ENCODE results near the gene RAB20.

DNA sequence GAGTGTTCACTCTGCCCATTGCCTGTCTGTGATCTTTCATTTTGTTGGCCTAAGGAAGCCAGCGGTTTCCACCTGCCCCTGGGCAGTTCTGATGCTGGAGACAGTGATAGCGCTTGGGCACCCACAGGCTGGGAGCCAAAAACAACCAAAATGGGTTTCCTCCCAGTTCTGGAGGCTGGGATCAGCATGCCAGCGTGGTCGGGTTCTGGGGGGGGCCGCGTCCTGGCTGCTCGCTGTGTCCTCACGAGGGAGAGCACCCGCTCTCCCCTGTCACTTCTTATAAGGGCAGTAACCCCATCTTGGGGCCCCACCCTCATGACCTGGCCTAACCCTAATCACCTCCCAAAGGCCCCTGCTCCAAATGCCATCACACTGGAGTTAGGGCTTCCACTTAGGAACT lies 67.9 kb downstream of the RAB20 start:
- no peak for TF ChIP-seq YY1 (IDR thresholded peaks at IDR 0.05)
- TF ChIP-seq, protein P1, sequence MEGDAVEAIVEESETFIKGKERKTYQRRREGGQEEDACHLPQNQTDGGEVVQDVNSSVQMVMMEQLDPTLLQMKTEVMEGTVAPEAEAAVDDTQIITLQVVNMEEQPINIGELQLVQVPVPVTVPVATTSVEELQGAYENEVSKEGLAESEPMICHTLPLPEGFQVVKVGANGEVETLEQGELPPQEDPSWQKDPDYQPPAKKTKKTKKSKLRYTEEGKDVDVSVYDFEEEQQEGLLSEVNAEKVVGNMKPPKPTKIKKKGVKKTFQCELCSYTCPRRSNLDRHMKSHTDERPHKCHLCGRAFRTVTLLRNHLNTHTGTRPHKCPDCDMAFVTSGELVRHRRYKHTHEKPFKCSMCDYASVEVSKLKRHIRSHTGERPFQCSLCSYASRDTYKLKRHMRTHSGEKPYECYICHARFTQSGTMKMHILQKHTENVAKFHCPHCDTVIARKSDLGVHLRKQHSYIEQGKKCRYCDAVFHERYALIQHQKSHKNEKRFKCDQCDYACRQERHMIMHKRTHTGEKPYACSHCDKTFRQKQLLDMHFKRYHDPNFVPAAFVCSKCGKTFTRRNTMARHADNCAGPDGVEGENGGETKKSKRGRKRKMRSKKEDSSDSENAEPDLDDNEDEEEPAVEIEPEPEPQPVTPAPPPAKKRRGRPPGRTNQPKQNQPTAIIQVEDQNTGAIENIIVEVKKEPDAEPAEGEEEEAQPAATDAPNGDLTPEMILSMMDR (IDR thresholded peaks at IDR 0.05; ENCODE audit: low read depth, low read length, missing input control) = no peak
- TF ChIP-seq TAF1 (conservative IDR thresholded peaks at IDR 0.05) = no peak
- TF ChIP-seq, protein P2, sequence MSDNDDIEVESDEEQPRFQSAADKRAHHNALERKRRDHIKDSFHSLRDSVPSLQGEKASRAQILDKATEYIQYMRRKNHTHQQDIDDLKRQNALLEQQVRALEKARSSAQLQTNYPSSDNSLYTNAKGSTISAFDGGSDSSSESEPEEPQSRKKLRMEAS (IDR thresholded peaks at IDR 0.05) = no peak
- no peak for TF ChIP-seq EGR1 (IDR thresholded peaks at IDR 0.05; ENCODE audit: low read depth in 2 of 2)
- TF ChIP-seq, protein P3, sequence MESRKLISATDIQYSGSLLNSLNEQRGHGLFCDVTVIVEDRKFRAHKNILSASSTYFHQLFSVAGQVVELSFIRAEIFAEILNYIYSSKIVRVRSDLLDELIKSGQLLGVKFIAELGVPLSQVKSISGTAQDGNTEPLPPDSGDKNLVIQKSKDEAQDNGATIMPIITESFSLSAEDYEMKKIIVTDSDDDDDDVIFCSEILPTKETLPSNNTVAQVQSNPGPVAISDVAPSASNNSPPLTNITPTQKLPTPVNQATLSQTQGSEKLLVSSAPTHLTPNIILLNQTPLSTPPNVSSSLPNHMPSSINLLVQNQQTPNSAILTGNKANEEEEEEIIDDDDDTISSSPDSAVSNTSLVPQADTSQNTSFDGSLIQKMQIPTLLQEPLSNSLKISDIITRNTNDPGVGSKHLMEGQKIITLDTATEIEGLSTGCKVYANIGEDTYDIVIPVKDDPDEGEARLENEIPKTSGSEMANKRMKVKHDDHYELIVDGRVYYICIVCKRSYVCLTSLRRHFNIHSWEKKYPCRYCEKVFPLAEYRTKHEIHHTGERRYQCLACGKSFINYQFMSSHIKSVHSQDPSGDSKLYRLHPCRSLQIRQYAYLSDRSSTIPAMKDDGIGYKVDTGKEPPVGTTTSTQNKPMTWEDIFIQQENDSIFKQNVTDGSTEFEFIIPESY (IDR thresholded peaks at IDR 0.05) = no peak
- no peak for TF ChIP-seq GABPA (IDR thresholded peaks at IDR 0.05 in 1 of 2, conservative IDR thresholded peaks at IDR 0.05 in 1 of 2)
- TF ChIP-seq, protein P4, sequence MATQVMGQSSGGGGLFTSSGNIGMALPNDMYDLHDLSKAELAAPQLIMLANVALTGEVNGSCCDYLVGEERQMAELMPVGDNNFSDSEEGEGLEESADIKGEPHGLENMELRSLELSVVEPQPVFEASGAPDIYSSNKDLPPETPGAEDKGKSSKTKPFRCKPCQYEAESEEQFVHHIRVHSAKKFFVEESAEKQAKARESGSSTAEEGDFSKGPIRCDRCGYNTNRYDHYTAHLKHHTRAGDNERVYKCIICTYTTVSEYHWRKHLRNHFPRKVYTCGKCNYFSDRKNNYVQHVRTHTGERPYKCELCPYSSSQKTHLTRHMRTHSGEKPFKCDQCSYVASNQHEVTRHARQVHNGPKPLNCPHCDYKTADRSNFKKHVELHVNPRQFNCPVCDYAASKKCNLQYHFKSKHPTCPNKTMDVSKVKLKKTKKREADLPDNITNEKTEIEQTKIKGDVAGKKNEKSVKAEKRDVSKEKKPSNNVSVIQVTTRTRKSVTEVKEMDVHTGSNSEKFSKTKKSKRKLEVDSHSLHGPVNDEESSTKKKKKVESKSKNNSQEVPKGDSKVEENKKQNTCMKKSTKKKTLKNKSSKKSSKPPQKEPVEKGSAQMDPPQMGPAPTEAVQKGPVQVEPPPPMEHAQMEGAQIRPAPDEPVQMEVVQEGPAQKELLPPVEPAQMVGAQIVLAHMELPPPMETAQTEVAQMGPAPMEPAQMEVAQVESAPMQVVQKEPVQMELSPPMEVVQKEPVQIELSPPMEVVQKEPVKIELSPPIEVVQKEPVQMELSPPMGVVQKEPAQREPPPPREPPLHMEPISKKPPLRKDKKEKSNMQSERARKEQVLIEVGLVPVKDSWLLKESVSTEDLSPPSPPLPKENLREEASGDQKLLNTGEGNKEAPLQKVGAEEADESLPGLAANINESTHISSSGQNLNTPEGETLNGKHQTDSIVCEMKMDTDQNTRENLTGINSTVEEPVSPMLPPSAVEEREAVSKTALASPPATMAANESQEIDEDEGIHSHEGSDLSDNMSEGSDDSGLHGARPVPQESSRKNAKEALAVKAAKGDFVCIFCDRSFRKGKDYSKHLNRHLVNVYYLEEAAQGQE (IDR thresholded peaks at IDR 0.05) = no peak
- no peak for TF ChIP-seq SP1 (IDR thresholded peaks at IDR 0.05)
- TF ChIP-seq FOXA1 (IDR thresholded peaks at IDR 0.05) = no peak
- TF ChIP-seq RAD21 (IDR thresholded peaks at IDR 0.05) = no peak

All from liver (tissue), 3 donors.